Activated naive CD8-positive, alpha-beta T cell treated with anti-CD3 and anti-CD28 coated beads, Interleukin-2, amount 10 ng/mL, durations not matched to agents 7 days and 5 days (primary cell): Measurements from ENCODE around the gene DPM3. TPM values are rescaled to one million over a fixed set of nuclear protein-coding genes. Genes with fewer than 3 reads are reported as not detected.
"Not testable (repeated sequence)": the region's sequence is repeated elsewhere in the genome, so short reads cannot be mapped to it uniquely, and the experiment has no call there.

Experiments used
- ATAC-seq: fragments of 150-1000 bp; cut with Tn5 transposase; one replicate; pipeline ENCODE4 v1.10.0; 2021; ENCODE audit warnings: low read depth, moderate library complexity
- POLR2A ChIA-PET: fragments of 350-600 bp; sonication (Branson Sonifier 250); formaldehyde crosslinking; loops from one replicate; lab custom pipeline; 2021; ENCODE audit warnings: antibody characterized with exemption; lab: Charles Lee
- DNase-seq: peaks from one replicate; pipeline ENCODE4 v3.0.0; 2021
- H3K27ac Mint-ChIP-seq: one replicate; pipeline ENCODE4 v1.8.0; 2022; ENCODE audit warnings: mild to moderate bottlenecking, mixed read lengths
- H3K27me3 Mint-ChIP-seq: one replicate; pipeline ENCODE4 v1.8.0; 2022; ENCODE audit warnings: mild to moderate bottlenecking, moderate library complexity, mixed read lengths
- H3K36me3 Mint-ChIP-seq: one replicate; pipeline ENCODE4 v1.8.0; 2021; ENCODE audit warnings: mild to moderate bottlenecking, mixed read lengths
- H3K4me1 Mint-ChIP-seq: one replicate; pipeline ENCODE4 v1.8.0; 2021; ENCODE audit warnings: mixed read lengths
- H3K4me3 Mint-ChIP-seq: one replicate; pipeline ENCODE4 v1.8.0; 2022; ENCODE audit warnings: mild to moderate bottlenecking, moderate library complexity, mixed read lengths
- H3K9me3 Mint-ChIP-seq: one replicate; pipeline ENCODE4 v1.8.0; 2021; ENCODE audit warnings: mixed read lengths
- total RNA-seq, 2 experiments: library from RNA; stranded (reverse); gene quantifications; one replicate each; pipeline ENCODE4 v1.2.3, GENCODE V29; 2021

Gene DPM3
- total RNA-seq, 2 experiments from 2014 or later, result 60.0 to 71.1 TPM

GRCh38 chr1:155172732-155173477, 32.6 kb upstream of the DPM3 start, which contains the start of gene KRTCAP2:
TSS of gene KRTCAP2 (minus strand) at chr1:155173304. CDS start at chr1:155173224, 80 bp downstream.
- H3K9me3 Mint-ChIP-seq, result no peaks in the 10 kb centered on the region
- H3K4me3 Mint-ChIP-seq, result peak within 1 kb of the TSS; percentile 96
- H3K4me1 Mint-ChIP-seq, result peaks cover 31% of the 10 kb centered on the region
- POLR2A ChIA-PET, result interaction anchor here (0.6 to 4.6 kb wide), 17 partner anchors 21 to 552 kb away, joined by 3 to 78 read pairs (median 6); partner anchors contain the start of genes FDPS, MTX1 and THBS3
- H3K27me3 Mint-ChIP-seq, result no peaks in the 10 kb centered on the region
- ATAC-seq (peak; percentile 79), DNase-seq (peak; percentile 95)
- peak within 1 kb of the TSS; percentile 97 for H3K27ac Mint-ChIP-seq
- peaks cover 16% of the 10 kb centered on the region for H3K36me3 Mint-ChIP-seq

DNA sequence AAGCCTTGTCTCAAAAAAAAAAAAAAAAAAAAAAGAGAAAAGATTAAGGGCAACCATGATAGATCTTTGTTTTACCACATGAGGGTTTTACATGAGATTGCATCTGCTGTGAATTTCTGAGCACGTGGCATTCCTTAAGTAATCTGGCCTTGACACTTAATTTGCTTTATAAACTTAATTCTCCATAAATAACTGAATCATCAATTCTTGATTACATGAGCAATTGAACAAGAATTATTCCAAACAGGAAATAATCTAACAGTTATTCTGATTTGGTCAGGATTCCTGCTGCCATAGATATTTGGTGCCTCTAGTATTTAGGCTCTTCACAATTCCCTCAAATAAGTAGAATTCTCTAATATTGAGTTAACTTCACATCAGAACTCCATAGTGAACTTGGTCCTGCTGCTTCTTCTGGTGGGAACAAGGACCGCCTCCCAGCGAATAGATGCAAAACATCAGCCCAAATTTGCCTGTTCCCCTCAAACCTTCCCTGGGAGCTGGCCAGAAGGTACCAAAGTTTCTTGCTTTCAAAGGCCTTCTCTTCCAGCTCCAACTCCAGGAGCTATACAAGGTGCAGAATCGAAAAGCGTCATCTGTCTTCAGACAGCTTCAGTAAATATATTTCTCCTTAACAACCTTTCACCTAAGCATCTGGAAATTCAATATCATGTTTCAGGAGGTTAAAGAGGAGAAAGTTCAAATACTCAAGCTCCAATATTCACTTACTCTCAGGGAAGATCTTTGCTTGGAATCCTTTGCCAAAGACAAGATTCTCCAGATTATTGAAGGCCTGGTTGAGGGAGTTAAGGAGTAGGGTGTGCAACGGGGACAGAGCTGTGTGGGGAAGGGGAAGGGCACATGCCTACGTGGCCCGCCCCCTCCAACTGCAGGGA, 31.8 kb upstream of the DPM3 start:
- H3K27ac Mint-ChIP-seq, result peak overlapping the region; percentile 97
- POLR2A ChIA-PET, result interaction anchor here (0.6 to 4.6 kb wide), 13 partner anchors 22 to 136 kb away, joined by 3 to 78 read pairs (median 7); partner anchors contain the start of genes FDPS, MTX1 and THBS3
- peak overlapping the region; percentile 96 for H3K4me3 Mint-ChIP-seq
- DNase-seq, result no peak
- H3K36me3 Mint-ChIP-seq, result peaks cover 14% of the 10 kb centered on the region
- no peaks in the 10 kb centered on the region for H3K9me3 Mint-ChIP-seq
- ATAC-seq, result no peak
- H3K27me3 Mint-ChIP-seq, result no peaks in the 10 kb centered on the region
- H3K4me1 Mint-ChIP-seq, result peaks cover 38% of the 10 kb centered on the region

- Mint-ChIP-seq H3K27ac (no peak overlapping the region), H3K4me3 (no peak overlapping the region), H3K36me3 (peaks cover 14% of the 10 kb centered on the region), H3K4me1 (peaks cover 33% of the 10 kb centered on the region), H3K9me3 (no peaks in the 10 kb centered on the region), H3K27me3 (no peaks in the 10 kb centered on the region)
- no peak for DNase-seq
- POLR2A ChIA-PET, result no interaction called here
- no peak for ATAC-seq
Observed at GRCh38 chr1:155170806-155171205, 30.5 kb upstream of the DPM3 start.

GRCh38 chr1:155170101-155170785, 29.9 kb upstream of the DPM3 start:
- Mint-ChIP-seq H3K9me3 (no peaks in the 10 kb centered on the region), H3K36me3 (peaks cover 14% of the 10 kb centered on the region), H3K4me1 (peaks cover 33% of the 10 kb centered on the region), H3K27ac (no peak overlapping the region), H3K4me3 (no peak overlapping the region), H3K27me3 (no peaks in the 10 kb centered on the region)
- DNase-seq, result no peak
- ATAC-seq, result no peak
- POLR2A ChIA-PET, result no interaction called here

- Mint-ChIP-seq H3K36me3 (peaks cover 14% of the 10 kb centered on the region), H3K27me3 (no peaks in the 10 kb centered on the region), H3K27ac (no peak overlapping the region), H3K4me1 (peaks cover 28% of the 10 kb centered on the region), H3K9me3 (no peaks in the 10 kb centered on the region), H3K4me3 (no peak overlapping the region)
- POLR2A ChIA-PET, result interaction anchor here (2.9 kb wide), 1 partner anchor 78 kb away, joined by 15 read pairs; no protein-coding TSS in a partner anchor
- ATAC-seq (no peak), DNase-seq (no peak)
Observed at GRCh38 chr1:155169541-155169940, 29.2 kb upstream of the DPM3 start.

DNA sequence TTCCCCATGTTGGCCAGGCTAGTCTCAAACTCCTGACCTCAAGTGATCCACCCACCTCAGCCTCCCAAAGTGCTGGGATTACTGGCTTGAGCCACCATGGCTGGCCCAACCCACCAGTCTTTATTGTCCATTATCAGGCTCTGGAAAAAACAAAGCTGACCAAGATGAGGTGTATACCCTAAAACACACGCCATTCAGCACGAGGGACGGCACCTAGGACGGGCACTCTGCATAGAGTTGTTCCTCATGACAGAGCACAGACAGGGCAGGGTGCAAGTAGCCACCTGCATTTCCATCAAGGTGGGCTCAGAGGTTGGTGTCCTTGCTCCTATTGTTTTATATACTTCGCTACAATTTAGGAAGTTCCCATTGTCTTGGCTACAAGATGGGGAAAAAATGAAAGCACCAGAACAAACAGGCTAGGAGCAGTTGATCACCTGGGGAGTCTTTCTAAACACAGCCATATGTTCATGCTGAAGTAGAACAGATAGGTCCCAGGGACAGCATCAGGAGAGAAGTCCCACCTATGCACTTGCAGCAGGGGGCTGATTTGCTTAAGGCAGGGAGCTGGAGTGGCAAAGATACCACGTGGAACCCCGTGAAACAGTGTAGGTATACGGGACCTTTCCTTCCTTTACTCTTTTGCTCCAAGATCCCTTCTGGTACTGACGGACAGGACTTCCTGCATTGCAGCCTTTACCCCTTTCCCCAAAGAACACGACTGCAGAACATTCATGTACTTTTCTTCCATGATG, 28.3 kb upstream of the DPM3 start:
- H3K27ac Mint-ChIP-seq, result no peak overlapping the region
- no peaks in the 10 kb centered on the region for H3K9me3 Mint-ChIP-seq
- no peak for ATAC-seq
- H3K36me3 Mint-ChIP-seq, result peaks cover 14% of the 10 kb centered on the region
- no peak for DNase-seq
- no peak overlapping the region for H3K4me3 Mint-ChIP-seq
- H3K4me1 Mint-ChIP-seq, result peaks cover 26% of the 10 kb centered on the region
- H3K27me3 Mint-ChIP-seq, result no peaks in the 10 kb centered on the region
- POLR2A ChIA-PET, result interaction anchor here (1.0 to 2.9 kb wide), 2 partner anchors 77 to 80 kb away, joined by 4 to 15 read pairs; no protein-coding TSS in a partner anchor

DNA sequence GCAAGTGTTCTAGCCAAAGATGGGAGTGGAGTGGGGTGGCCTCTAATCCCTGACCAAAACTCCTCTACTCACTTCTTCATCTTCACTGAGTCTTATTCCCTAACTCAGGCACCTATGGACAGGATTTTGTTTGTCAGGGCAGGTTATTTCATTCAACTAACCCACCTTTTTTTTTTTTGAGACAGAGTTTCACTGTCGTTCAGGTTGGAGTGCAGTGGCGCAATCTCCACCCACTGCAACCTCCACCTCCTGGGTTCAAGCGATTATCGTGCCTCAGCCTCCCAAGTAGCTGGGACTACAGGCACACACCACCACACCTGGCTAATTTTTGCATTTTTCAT, 27.7 kb upstream of the DPM3 start:
- H3K27ac Mint-ChIP-seq, H3K9me3 Mint-ChIP-seq, H3K4me3 Mint-ChIP-seq, ATAC-seq, H3K27me3 Mint-ChIP-seq, DNase-seq: not testable (repeated sequence)
- peaks cover 13% of the 10 kb centered on the region for H3K36me3 Mint-ChIP-seq
- peaks cover 21% of the 10 kb centered on the region for H3K4me1 Mint-ChIP-seq
- POLR2A ChIA-PET, result interaction anchor here (0.9 to 2.9 kb wide), 4 partner anchors 39 to 83 kb away, joined by 3 to 15 read pairs (median 4); no protein-coding TSS in a partner anchor

DNA sequence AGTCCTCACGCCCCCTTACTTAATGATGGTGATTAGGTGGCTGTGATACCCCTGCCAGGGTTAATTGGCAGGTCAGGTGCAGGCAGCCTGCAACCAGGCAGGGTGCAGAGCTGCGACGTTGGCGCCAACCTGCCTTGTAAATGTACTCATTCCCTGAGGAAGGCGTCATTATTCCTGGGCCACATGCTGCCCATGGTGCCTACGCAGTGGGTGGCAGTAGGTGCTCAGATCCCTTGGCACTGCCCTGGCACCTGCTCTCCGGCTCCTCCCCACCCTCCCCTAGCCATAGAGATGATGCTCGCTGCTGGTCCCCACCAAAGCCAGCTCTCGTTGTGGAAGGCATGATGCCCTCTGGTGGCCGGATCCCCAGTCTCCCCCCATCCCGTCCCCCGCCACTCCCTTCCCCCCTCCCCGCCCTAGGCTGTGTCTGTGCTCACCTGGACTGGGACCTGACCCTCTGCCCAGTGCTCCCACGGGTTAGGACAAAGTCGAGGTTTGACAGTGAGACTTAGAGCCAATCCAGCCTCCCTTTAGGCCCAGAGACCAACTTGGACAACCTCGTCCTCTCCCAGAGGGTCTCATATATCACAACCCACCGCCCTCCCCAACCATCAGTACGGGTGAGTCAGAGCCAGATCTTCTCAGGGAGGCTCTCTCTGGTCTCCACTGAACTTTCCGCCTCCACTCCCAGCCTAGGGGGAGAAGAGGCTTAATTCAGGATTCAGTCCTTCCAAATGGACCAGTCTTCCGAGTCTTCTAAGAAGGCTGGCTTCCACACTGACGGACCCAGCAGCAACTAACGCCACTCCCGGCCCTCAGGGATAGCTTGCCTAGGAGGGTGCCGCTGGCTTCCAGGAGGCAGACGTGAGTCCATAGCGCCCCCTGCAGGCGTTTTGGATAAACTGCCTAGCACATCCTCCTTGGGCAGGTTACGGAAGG, 27.1 kb upstream of the DPM3 start:
- no peaks in the 10 kb centered on the region for H3K9me3 Mint-ChIP-seq
- peaks cover 19% of the 10 kb centered on the region for H3K4me1 Mint-ChIP-seq
- ATAC-seq (peak; percentile 76), DNase-seq (peak; percentile 87)
- H3K4me3 Mint-ChIP-seq, result peak overlapping the region; percentile 63
- peak overlapping the region; percentile 54 for H3K27ac Mint-ChIP-seq
- peaks cover 12% of the 10 kb centered on the region for H3K36me3 Mint-ChIP-seq
- POLR2A ChIA-PET, result interaction anchor here (0.9 to 2.9 kb wide), 4 partner anchors 38 to 82 kb away, joined by 3 to 15 read pairs (median 4); no protein-coding TSS in a partner anchor
- no peaks in the 10 kb centered on the region for H3K27me3 Mint-ChIP-seq

GRCh38 chr1:155166471-155167165, 26.3 kb upstream of the DPM3 start:
- POLR2A ChIA-PET, result interaction anchor here (1.0 to 2.9 kb wide), 3 partner anchors 37 to 75 kb away, joined by 3 to 15 read pairs (median 3); no protein-coding TSS in a partner anchor
- Mint-ChIP-seq H3K4me3 (peak overlapping the region; percentile 63), H3K27me3 (no peaks in the 10 kb centered on the region), H3K36me3 (peaks cover 12% of the 10 kb centered on the region), H3K4me1 (peaks cover 13% of the 10 kb centered on the region), H3K27ac (no peak overlapping the region), H3K9me3 (no peaks in the 10 kb centered on the region)
- ATAC-seq (no peak), DNase-seq (no peak)

DNA sequence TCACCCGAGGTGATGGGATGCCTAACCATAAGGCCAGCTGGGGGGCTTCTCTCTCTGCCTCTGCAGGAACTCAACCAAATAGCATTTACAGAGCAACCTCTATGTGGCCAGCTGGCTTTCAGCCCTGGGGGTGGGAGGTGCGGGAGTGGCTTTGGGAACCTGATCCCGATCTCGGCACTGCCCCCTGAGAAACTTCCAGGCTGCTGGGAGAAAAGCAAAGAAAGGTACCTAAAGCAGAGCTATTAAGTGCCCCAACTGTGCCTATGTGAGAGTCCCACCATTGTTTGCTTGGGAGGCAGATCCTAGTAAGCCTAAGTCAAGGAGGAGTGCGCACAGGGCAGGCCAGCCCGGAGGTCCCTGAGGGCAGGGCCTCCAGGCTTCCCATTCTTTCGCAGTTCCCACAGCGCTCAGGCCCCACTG, 25.7 kb upstream of the DPM3 start:
- no peaks in the 10 kb centered on the region for H3K9me3 Mint-ChIP-seq
- DNase-seq (no peak), ATAC-seq (no peak)
- peaks cover 13% of the 10 kb centered on the region for H3K4me1 Mint-ChIP-seq
- no peaks in the 10 kb centered on the region for H3K27me3 Mint-ChIP-seq
- POLR2A ChIA-PET, result interaction anchor here (1.0 kb wide), 1 partner anchor 75 kb away, joined by 3 read pairs; no protein-coding TSS in a partner anchor
- no peak overlapping the region for H3K4me3 Mint-ChIP-seq
- peaks cover 12% of the 10 kb centered on the region for H3K36me3 Mint-ChIP-seq
- no peak overlapping the region for H3K27ac Mint-ChIP-seq

- not testable (repeated sequence) for H3K9me3 Mint-ChIP-seq, H3K36me3 Mint-ChIP-seq, H3K4me3 Mint-ChIP-seq, H3K27me3 Mint-ChIP-seq, DNase-seq, ATAC-seq, H3K27ac Mint-ChIP-seq
- POLR2A ChIA-PET, result interaction anchor here (0.6 to 0.7 kb wide), 2 partner anchors 208 to 858 kb away, joined by 3 to 4 read pairs; no protein-coding TSS in a partner anchor
- H3K4me1 Mint-ChIP-seq, result peaks cover 13% of the 10 kb centered on the region
Observed at GRCh38 chr1:155164625-155165024, 24.3 kb upstream of the DPM3 start.
